GM12878 (cell line): ENCODE measurements around the gene MIOS.

Experiments
- CREB1 ChIP-seq: IDR thresholded peaks from 2 replicates; pipeline ENCODE4 v1.6.1; 2012; ENCODE audit warnings: low read depth, mild to moderate bottlenecking, inconsistent platforms
- CTCF ChIP-seq, 3 experiments: IDR thresholded peaks in 2 of 3; conservative IDR thresholded peaks in 1 of 3; 2 replicates each; pipeline ENCODE4 v1.5.1; 2011; ENCODE audit warnings: low read depth in 3 of 3, low read length in 3 of 3, mild to moderate bottlenecking in 3 of 3, control low read depth in 2 of 3, moderate library complexity in 2 of 3, inconsistent platforms in 1 of 3, mixed read lengths in 1 of 3; ENCODE audit not compliant: control insufficient read depth in 2 of 3, insufficient read depth in 1 of 3; ENCODE audit errors: extremely low read depth in 1 of 3
- DPF2 ChIP-seq: fragments of 450-650 bp; IDR thresholded peaks from 2 replicates; pipeline ENCODE4 v1.6.1; 2017; ENCODE audit warnings: mild to moderate bottlenecking
- ESRRA ChIP-seq: IDR thresholded peaks from 2 replicates; pipeline ENCODE4 v1.6.1; 2012; ENCODE audit warnings: mild to moderate bottlenecking, low read length, improper control_type of control experiment
- PBX3 ChIP-seq: IDR thresholded peaks from 2 replicates; pipeline ENCODE4 v1.6.1; 2011; ENCODE audit warnings: mild to moderate bottlenecking, low read depth, low read length, moderate library complexity; ENCODE audit not compliant: insufficient replicate concordance
- RFX5 ChIP-seq: IDR thresholded peaks from 2 replicates; pipeline ENCODE4 v1.6.1; 2011; ENCODE audit warnings: low read depth, low read length, improper control_type of control experiment
- ZZZ3 ChIP-seq: IDR thresholded peaks from 2 replicates; pipeline ENCODE4 v1.6.1; 2011; ENCODE audit warnings: low read depth; ENCODE audit not compliant: control insufficient read depth, insufficient read length

DNA sequence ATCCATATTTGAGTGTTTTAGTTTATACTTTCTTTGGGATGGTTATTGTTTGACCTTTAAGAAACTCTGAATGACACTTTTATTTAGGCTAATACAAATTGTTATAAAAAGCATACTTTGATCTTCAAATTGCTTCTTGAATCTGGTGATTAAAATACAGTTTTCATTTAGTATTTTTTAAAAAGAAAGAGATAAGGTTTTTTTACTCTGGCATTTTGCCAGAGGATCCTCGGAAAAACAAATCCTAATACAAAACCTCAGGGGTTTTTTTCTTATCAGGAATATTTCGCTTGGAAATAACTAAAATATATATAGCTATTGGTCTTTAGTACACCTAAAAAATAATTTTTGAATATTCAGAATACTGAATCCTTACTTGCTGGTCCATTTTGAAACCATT lies 17.0 kb downstream of the MIOS start:
- TF ChIP-seq ESRRA, result no peak
- no peak for TF ChIP-seq ZZZ3
- TF ChIP-seq CTCF (IDR thresholded peaks at IDR 0.05 in 2 of 3, conservative IDR thresholded peaks at IDR 0.05 in 1 of 3; ENCODE audit: control insufficient read depth in 2 of 3, extremely low read depth in 1 of 3, insufficient read depth in 1 of 3, low read depth in 3 of 3, low read length in 3 of 3), result no peak
- TF ChIP-seq DPF2, result no peak
- TF ChIP-seq RFX5, result no peak
- TF ChIP-seq PBX3, result no peak
- TF ChIP-seq CREB1, result no peak
